Ishikawa (cell line): ENCODE measurements around the gene KIAA0513.

Experiments used
- CREB1 ChIP-seq: IDR thresholded peaks from 2 replicates; pipeline ENCODE4 v1.6.1; 2012; ENCODE audit warnings: low read depth
- EP300 ChIP-seq: IDR thresholded peaks from 2 replicates; pipeline ENCODE4 v1.6.1; 2012; ENCODE audit warnings: borderline replicate concordance
- NFIC ChIP-seq: IDR thresholded peaks from 2 replicates; pipeline ENCODE4 v1.6.1; 2012
- TAF1 ChIP-seq: IDR thresholded peaks from 2 replicates; pipeline ENCODE4 v1.6.1; 2012; ENCODE audit warnings: low read depth, mild to moderate bottlenecking
- TCF12 ChIP-seq: IDR thresholded peaks from 2 replicates; pipeline ENCODE4 v1.6.1; 2012; ENCODE audit warnings: low read depth
- TEAD4 ChIP-seq: IDR thresholded peaks from 2 replicates; pipeline ENCODE4 v1.6.1; 2012
- YY1 ChIP-seq: IDR thresholded peaks from 2 replicates; pipeline ENCODE4 v1.6.1; 2012; ENCODE audit warnings: low read depth
- TF ChIP-seq, protein P1 (sequence below): IDR thresholded peaks from 2 replicates; pipeline ENCODE4 v1.6.1; 2012
- TF ChIP-seq, protein P2 (sequence below): IDR thresholded peaks from 2 replicates; pipeline ENCODE4 v1.6.1; 2012

DNA sequence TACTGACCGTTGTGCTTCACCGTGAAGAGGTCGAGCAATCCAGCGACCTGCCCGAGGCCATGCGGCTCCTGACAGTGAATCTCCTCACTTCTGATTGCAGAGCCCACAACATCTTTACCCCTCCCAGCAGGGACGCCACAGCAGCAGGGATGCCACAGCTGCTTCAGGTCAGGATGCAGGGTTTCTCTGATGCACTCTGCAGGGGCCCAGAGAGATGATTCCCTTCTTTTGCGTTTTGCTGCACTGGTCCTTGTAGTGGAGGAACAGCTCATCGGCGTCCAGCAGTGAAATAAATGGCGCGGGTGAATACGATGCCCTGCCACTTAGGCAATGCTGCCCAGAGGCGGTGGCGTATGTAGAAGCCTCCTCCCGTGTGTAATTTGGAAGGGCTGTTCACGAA, 5.6 kb downstream of the KIAA0513 start:
- TF ChIP-seq, protein P1, sequence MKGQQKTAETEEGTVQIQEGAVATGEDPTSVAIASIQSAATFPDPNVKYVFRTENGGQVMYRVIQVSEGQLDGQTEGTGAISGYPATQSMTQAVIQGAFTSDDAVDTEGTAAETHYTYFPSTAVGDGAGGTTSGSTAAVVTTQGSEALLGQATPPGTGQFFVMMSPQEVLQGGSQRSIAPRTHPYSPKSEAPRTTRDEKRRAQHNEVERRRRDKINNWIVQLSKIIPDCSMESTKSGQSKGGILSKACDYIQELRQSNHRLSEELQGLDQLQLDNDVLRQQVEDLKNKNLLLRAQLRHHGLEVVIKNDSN: no peak
- TF ChIP-seq NFIC (no peak), CREB1 (no peak), EP300 (no peak), TAF1 (no peak), YY1 (no peak), TCF12 (no peak), TEAD4 (no peak)
- TF ChIP-seq, protein P2, sequence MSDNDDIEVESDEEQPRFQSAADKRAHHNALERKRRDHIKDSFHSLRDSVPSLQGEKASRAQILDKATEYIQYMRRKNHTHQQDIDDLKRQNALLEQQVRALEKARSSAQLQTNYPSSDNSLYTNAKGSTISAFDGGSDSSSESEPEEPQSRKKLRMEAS: no peak
